Smooth muscle cell (in vitro differentiated cells): Measurements from ENCODE around the gene TMEM151B. TPM values are rescaled to one million over a fixed set of nuclear protein-coding genes. Genes with fewer than 3 reads are reported as not detected.
"Not testable (repeated sequence)": the region's sequence is repeated elsewhere in the genome, so short reads cannot be mapped to it uniquely, and the experiment has no call there.

Experiments
- DNase-seq: peaks from one replicate; lab custom pipeline; 2025; ENCODE audit not compliant: unreplicated experiment; lab: John Stamatoyannopoulos, UW
- H2AFZ ChIP-seq: fragments of 200-600 bp; sonication (generic); 2 replicates; pipeline ENCODE4 v1.6.0; 2016; ENCODE audit warnings: antibody characterized with exemption, low read depth, mild to moderate bottlenecking
- H3F3A ChIP-seq: fragments of 200-600 bp; sonication (generic); 2 replicates; pipeline ENCODE4 v1.6.0; 2017; ENCODE audit warnings: antibody characterized with exemption, low read depth
- H3K27ac ChIP-seq: fragments of 200-600 bp; sonication (generic); 2 replicates; pipeline ENCODE4 v1.5.1; 2016; ENCODE audit warnings: low read depth, mild to moderate bottlenecking
- H3K27me3 ChIP-seq: fragments of 200-600 bp; sonication (generic); 2 replicates; pipeline ENCODE4 v1.6.1; 2016; ENCODE audit warnings: low read depth, mild to moderate bottlenecking
- H3K36me3 ChIP-seq: fragments of 200-600 bp; sonication (generic); 2 replicates; pipeline ENCODE4 v1.5.1; 2016; ENCODE audit warnings: low read depth
- H3K4me1 ChIP-seq: fragments of 200-600 bp; sonication (generic); 2 replicates; pipeline ENCODE4 v1.5.1; 2016; ENCODE audit warnings: low read depth
- H3K4me2 ChIP-seq: fragments of 200-600 bp; sonication (generic); 2 replicates; pipeline ENCODE4 v1.6.0; 2016; ENCODE audit warnings: mild to moderate bottlenecking
- H3K4me3 ChIP-seq: fragments of 200-600 bp; sonication (generic); 2 replicates; pipeline ENCODE4 v1.5.1; 2016; ENCODE audit warnings: mild to moderate bottlenecking
- H3K79me2 ChIP-seq: fragments of 200-600 bp; sonication (generic); 2 replicates; pipeline ENCODE4 v1.6.0; 2016; ENCODE audit warnings: low read depth, mild to moderate bottlenecking
- H3K9ac ChIP-seq: fragments of 200-600 bp; sonication (generic); 2 replicates; pipeline ENCODE4 v1.6.0; 2016; ENCODE audit warnings: low read depth
- H3K9me3 ChIP-seq: fragments of 200-600 bp; sonication (generic); replicated peaks from 2 replicates; pipeline ENCODE4 v1.5.1; 2016; ENCODE audit warnings: low read depth
- H4K20me1 ChIP-seq: fragments of 200-600 bp; sonication (generic); 2 replicates; pipeline ENCODE4 v1.6.0; 2016; ENCODE audit warnings: low read depth
- WGBS: methylation state at CpG from one replicate; pipeline ENCODE4 v1.1.7; 2016; ENCODE audit warnings: low lambda C conversion rate; 5-methylcytosine and 5-hydroxymethylcytosine counted together
- polyA plus RNA-seq: library from polyadenylated mRNA; unstranded; fragments of >200 nt; fragmentation: Nextera tagmentation; extraction: Ambion mirVana; gene quantifications from 2 replicates; pipeline ENCODE4 v1.2.1, GENCODE V29; 2016
- total RNA-seq: library from RNA; depleted of rRNA; stranded (reverse); fragments of >200 nt; gene quantifications from 2 replicates; pipeline ENCODE4 v1.2.3, GENCODE V29; 2014
- TF ChIP-seq, protein P1 (sequence below): fragments of 200-600 bp; sonication (generic); IDR thresholded peaks from 2 replicates; pipeline ENCODE4 v1.5.1; 2017; ENCODE audit warnings: borderline replicate concordance, mild to moderate bottlenecking, antibody characterized with exemption; ENCODE audit not compliant: insufficient read depth, poor library complexity, severe bottlenecking

The TMEM151B gene
- total and polyA plus RNA-seq, 2 experiments from 2014 or later = not detected

- no peak overlapping the region for H3K27ac ChIP-seq
- no peaks in the 10 kb centered on the region for H4K20me1 ChIP-seq
- TF ChIP-seq, protein P1, sequence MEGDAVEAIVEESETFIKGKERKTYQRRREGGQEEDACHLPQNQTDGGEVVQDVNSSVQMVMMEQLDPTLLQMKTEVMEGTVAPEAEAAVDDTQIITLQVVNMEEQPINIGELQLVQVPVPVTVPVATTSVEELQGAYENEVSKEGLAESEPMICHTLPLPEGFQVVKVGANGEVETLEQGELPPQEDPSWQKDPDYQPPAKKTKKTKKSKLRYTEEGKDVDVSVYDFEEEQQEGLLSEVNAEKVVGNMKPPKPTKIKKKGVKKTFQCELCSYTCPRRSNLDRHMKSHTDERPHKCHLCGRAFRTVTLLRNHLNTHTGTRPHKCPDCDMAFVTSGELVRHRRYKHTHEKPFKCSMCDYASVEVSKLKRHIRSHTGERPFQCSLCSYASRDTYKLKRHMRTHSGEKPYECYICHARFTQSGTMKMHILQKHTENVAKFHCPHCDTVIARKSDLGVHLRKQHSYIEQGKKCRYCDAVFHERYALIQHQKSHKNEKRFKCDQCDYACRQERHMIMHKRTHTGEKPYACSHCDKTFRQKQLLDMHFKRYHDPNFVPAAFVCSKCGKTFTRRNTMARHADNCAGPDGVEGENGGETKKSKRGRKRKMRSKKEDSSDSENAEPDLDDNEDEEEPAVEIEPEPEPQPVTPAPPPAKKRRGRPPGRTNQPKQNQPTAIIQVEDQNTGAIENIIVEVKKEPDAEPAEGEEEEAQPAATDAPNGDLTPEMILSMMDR = no peak
- H3K27me3 ChIP-seq = peaks cover 24% of the 10 kb centered on the region
- no peak overlapping the region for H2AFZ ChIP-seq
- 69% methylated on average over 2 of the region's 2 CpGs for WGBS
- H3F3A ChIP-seq = no peaks in the 10 kb centered on the region
- no peak overlapping the region for H3K4me3 ChIP-seq
- no peaks in the 10 kb centered on the region for H3K79me2 ChIP-seq
- no peak overlapping the region for H3K9ac ChIP-seq
- no peaks in the 10 kb centered on the region for H3K9me3 ChIP-seq
- peaks cover 3% of the 10 kb centered on the region for H3K4me1 ChIP-seq
- no peak overlapping the region for H3K4me2 ChIP-seq
- no peaks in the 10 kb centered on the region for H3K36me3 ChIP-seq
- DNase-seq = no peak
These were observed 57.5 kb downstream of the TMEM151B start for GRCh38 chr6:44327760-44328159.

DNA sequence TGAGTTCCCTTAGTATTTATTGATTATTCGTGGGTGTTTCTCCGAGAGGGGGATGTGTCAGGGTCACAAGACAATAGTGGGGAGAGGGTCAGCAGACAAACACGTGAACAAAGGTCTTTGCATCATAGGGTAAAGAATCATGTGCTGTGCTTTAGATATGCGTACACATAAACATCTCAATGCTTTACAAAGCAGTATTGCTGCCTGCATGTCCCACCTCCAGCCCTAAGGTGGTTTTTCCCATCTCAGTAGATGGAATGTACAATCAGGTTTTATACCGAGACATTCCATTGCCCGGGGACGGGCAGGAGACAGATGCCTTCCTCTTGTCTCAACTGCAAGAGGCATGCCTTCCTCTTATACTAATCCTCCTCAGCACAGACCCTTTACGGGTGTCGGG, 58.0 kb downstream of the TMEM151B start:
- WGBS = 48% methylated on average over 7 of the region's 9 CpGs

DNA sequence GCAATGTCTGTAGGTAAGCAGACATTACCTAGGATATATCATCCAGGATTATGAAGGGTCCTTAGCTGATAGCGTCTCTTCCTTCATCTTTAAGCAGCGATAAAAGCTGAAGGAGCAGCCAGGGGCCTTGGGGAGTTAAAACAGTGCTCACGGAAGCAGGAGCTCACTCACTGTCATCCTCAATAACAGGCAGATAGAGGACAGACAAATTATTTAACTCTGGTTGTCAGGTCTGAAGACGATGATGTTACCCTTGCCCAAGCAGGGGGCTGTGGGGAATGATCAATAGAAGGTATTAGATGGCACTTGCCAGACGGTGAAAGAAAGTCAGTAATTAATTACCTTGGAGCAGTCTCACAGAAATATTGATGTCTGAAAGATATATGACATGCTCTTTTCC, 59.6 kb downstream of the TMEM151B start:
- Histone ChIP-seq H3K4me1 (peaks cover 3% of the 10 kb centered on the region), H2AFZ (no peak overlapping the region), H3K9me3 (no peaks in the 10 kb centered on the region), H4K20me1 (no peaks in the 10 kb centered on the region), H3K79me2 (no peaks in the 10 kb centered on the region), H3K27me3 (peaks cover 24% of the 10 kb centered on the region), H3K36me3 (no peaks in the 10 kb centered on the region), H3K4me2 (no peak overlapping the region), H3K4me3 (no peak overlapping the region), H3K27ac (no peak overlapping the region), H3F3A (no peaks in the 10 kb centered on the region), H3K9ac (no peak overlapping the region)
- TF ChIP-seq, protein P1 = no peak
- no peak for DNase-seq
- WGBS = 74% methylated on average over 5 of the region's 5 CpGs

More for the DNA sequence above, 58.0 kb downstream of the TMEM151B start:
- H3K36me3 ChIP-seq, H3K4me2 ChIP-seq, H3F3A ChIP-seq, H3K9ac ChIP-seq, H3K9me3 ChIP-seq, H4K20me1 ChIP-seq, H3K79me2 ChIP-seq, H3K27ac ChIP-seq, H3K4me3 ChIP-seq, H2AFZ ChIP-seq, H3K4me1 ChIP-seq, DNase-seq: not testable (repeated sequence)
- peaks cover 24% of the 10 kb centered on the region for H3K27me3 ChIP-seq

- DNase-seq = no peak
- Histone ChIP-seq H4K20me1 (no peaks in the 10 kb centered on the region), H3F3A (no peaks in the 10 kb centered on the region), H3K4me3 (no peak overlapping the region), H3K27me3 (peaks cover 37% of the 10 kb centered on the region), H3K9me3 (no peaks in the 10 kb centered on the region), H3K9ac (no peak overlapping the region), H2AFZ (no peak overlapping the region), H3K27ac (no peak overlapping the region), H3K4me2 (no peak overlapping the region), H3K79me2 (no peaks in the 10 kb centered on the region), H3K4me1 (peaks cover 1% of the 10 kb centered on the region), H3K36me3 (no peaks in the 10 kb centered on the region)
- TF ChIP-seq, protein P1 = no peak
- 26% methylated on average over 7 of the region's 7 CpGs for WGBS
These were observed 62.3 kb downstream of the TMEM151B start for GRCh38 chr6:44332585-44332984.
